Measurements from ENCODE around the gene ZG16B.

DNA sequence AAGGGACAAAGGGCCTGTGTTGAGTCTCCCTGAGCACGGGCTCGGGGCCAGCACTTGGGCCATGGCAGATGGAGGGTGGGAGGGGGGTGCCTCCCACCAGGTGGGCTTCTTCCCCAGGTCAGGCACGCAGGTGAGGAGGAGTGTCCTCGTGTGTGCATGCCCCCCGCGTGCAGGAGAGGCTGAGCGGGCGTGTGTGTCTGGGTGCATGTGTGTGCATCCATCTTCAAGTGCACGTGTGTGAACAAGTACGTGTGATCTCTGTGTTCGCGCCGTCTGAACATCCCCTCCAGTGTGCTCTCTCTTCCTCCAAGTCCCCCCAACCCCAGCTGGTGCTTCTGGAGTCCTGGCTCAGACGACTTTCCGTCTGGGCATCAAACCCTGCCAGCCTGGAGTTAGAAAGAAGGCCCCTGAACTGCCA lies 2.7 kb upstream of the ZG16B start:
- TF ChIP-seq CTCF (IDR thresholded peaks at IDR 0.05) = no peak
- TF ChIP-seq POLR2A (IDR thresholded peaks at IDR 0.05) = no peak
- TF ChIP-seq EP300 (IDR thresholded peaks at IDR 0.05) = no peak
